ENCODE data around the gene KSR2.
A peak's percentile ranks its signal among the peaks of the same experiment; 100 is the strongest.

Gene KSR2

GRCh38 chr12:117476341-117476740, 492.4 kb downstream of the KSR2 start:
- in situ Hi-C loops (cut with HindIII; ENCODE audit: low pct_ligation_motif_present, low sequenced_read_pairs), result no loop called here

GRCh38 chr12:117473856-117474255, 494.9 kb downstream of the KSR2 start:
- Histone ChIP-seq H3K36me3 (replicated peaks) (no peaks in the 10 kb centered on the region), H3K27me3 (replicated peaks) (no peaks in the 10 kb centered on the region), H3K27ac (no peak overlapping the region), H3K4me3 (ENCODE audit: low read depth, low read length) (no peak overlapping the region)
- in situ Hi-C loops (cut with HindIII; ENCODE audit: low pct_ligation_motif_present, low sequenced_read_pairs), result no loop called here
- TF ChIP-seq CTCF (IDR thresholded peaks at IDR 0.05; ENCODE audit: low read depth, low read length, missing control alignments), result no peak
- no peak for DNase-seq

More at GRCh38 chr12:117476341-117476740, 492.4 kb downstream of the KSR2 start:
- DNase-seq, result no peak
- Histone ChIP-seq H3K4me3 (ENCODE audit: low read depth, low read length) (no peak overlapping the region), H3K27me3 (replicated peaks) (no peaks in the 10 kb centered on the region), H3K27ac (no peak overlapping the region), H3K36me3 (replicated peaks) (no peaks in the 10 kb centered on the region)
- no peak for TF ChIP-seq CTCF (IDR thresholded peaks at IDR 0.05; ENCODE audit: low read depth, low read length, missing control alignments)

- Histone ChIP-seq H3K36me3 (replicated peaks) (no peaks in the 10 kb centered on the region), H3K4me3 (ENCODE audit: low read depth, low read length) (no peak overlapping the region), H3K27ac (no peak overlapping the region), H3K27me3 (replicated peaks) (no peaks in the 10 kb centered on the region)
- no peak for DNase-seq
- TF ChIP-seq CTCF (IDR thresholded peaks at IDR 0.05; ENCODE audit: low read depth, low read length, missing control alignments), result peak; percentile 42
- in situ Hi-C loops (cut with HindIII; ENCODE audit: low pct_ligation_motif_present, low sequenced_read_pairs), result no loop called here
Observed at GRCh38 chr12:117472983-117473382, 495.8 kb downstream of the KSR2 start.

GRCh38 chr12:117470804-117471203, 498.0 kb downstream of the KSR2 start:
- Histone ChIP-seq H3K4me3 (ENCODE audit: low read depth, low read length) (no peak overlapping the region), H3K36me3 (replicated peaks) (no peaks in the 10 kb centered on the region), H3K27ac (no peak overlapping the region), H3K27me3 (replicated peaks) (no peaks in the 10 kb centered on the region)
- DNase-seq, result no peak
- peak; percentile 46 for TF ChIP-seq CTCF (IDR thresholded peaks at IDR 0.05; ENCODE audit: low read depth, low read length, missing control alignments)
- in situ Hi-C loops (cut with HindIII; ENCODE audit: low pct_ligation_motif_present, low sequenced_read_pairs), result no loop called here

- no peak overlapping the region for H3K4me3 ChIP-seq (ENCODE audit: low read depth, low read length)
- no peak overlapping the region for H3K27ac ChIP-seq
- DNase-seq, result no peak
- H3K36me3 ChIP-seq (replicated peaks), result no peaks in the 10 kb centered on the region
- no peaks in the 10 kb centered on the region for H3K27me3 ChIP-seq (replicated peaks)
- in situ Hi-C loops (cut with HindIII; ENCODE audit: low pct_ligation_motif_present, low sequenced_read_pairs), result no loop called here
- no peak for TF ChIP-seq CTCF (IDR thresholded peaks at IDR 0.05; ENCODE audit: low read depth, low read length, missing control alignments)
Observed at GRCh38 chr12:117469883-117470483, 498.8 kb downstream of the KSR2 start.

- no peak overlapping the region for H3K4me3 ChIP-seq (ENCODE audit: low read depth, low read length)
- H3K36me3 ChIP-seq (replicated peaks), result no peaks in the 10 kb centered on the region
- H3K27ac ChIP-seq, result no peak overlapping the region
- DNase-seq, result no peak
- in situ Hi-C loops (cut with HindIII; ENCODE audit: low pct_ligation_motif_present, low sequenced_read_pairs), result no loop called here
- H3K27me3 ChIP-seq (replicated peaks), result no peaks in the 10 kb centered on the region
- TF ChIP-seq CTCF (IDR thresholded peaks at IDR 0.05; ENCODE audit: low read depth, low read length, missing control alignments), result no peak
Observed at GRCh38 chr12:117468016-117468415, 500.8 kb downstream of the KSR2 start.

Data from brain microvascular endothelial cell (primary cell).